ENCODE measurements around the gene NLRP10. TPM values are rescaled to one million over a fixed set of nuclear protein-coding genes. Genes with fewer than 3 reads are reported as not detected.

NLRP10 gene
- polyA plus RNA-seq, 1 of the 3 experiments (the other 2 are of a cell fraction), result 0.05 TPM

DNA sequence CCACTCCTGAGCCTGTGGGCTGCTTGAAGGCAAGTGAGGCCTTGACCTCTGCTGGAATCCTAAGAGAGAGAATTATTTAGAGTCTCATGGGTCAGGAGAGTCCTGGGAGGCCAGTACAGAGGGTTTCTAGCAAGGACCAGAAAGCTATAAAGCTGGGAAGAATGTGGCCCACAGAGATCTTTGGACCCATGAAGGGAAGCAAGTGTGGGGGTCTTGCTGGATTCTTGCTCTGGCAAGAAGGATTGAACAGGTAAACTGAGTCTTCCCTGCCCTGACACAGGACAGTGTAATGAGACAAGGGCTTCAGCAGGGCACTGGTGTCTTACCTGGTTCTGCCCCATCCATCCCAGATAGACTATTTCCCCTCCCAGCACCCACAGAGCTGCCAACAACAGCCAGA lies 40.3 kb upstream of the NLRP10 start:
- no peaks in the 10 kb centered on the region for H3K9me2 ChIP-seq
- no peaks in the 10 kb centered on the region for H3K4me1 ChIP-seq (ENCODE audit: control insufficient read depth in 1 of 2, insufficient read depth in 2 of 2, low read depth in 1 of 2, low read length in 1 of 2)
- no peak overlapping the region for H3K4me3 ChIP-seq (ENCODE audit: low read depth in 2 of 2, low read length in 1 of 2)
- H3K27me3 ChIP-seq (ENCODE audit: insufficient read depth), result no peaks in the 10 kb centered on the region
- no peaks in the 10 kb centered on the region for H3K9me3 ChIP-seq
- CTCF ChIA-PET, result interaction anchor here (0.7 to 11.1 kb wide), 38 partner anchors 10 to 1132 kb away, joined by 3 to 574 read pairs (median 9); partner anchors contain the start of genes LMO1 and TUB
- no peak overlapping the region for H3K27ac ChIP-seq (ENCODE audit: low read depth in 2 of 2, low read length in 1 of 2)
- peaks cover 10% of the 10 kb centered on the region for H3F3A ChIP-seq (replicated peaks; ENCODE audit: insufficient read depth)
- no peak overlapping the region for H3K4me2 ChIP-seq
- POLR2A ChIA-PET, result no interaction called here
- DNase-seq, result no peak
- H2AFZ ChIP-seq (ENCODE audit: low read depth), result no peak overlapping the region
- TF ChIP-seq POLR2AphosphoS5 (IDR thresholded peaks at IDR 0.05; ENCODE audit: low read depth, low read length) (no peak), JUND (IDR thresholded peaks at IDR 0.05) (no peak), RAD21 (IDR thresholded peaks at IDR 0.05; ENCODE audit: low read length) (no peak), ZBTB33 (IDR thresholded peaks at IDR 0.05; ENCODE audit: borderline replicate concordance, low read depth) (no peak), MXI1 (IDR thresholded peaks at IDR 0.05; ENCODE audit: low read depth, low read length) (no peak), SIN3A (IDR thresholded peaks at IDR 0.05; ENCODE audit: borderline replicate concordance, low read depth, low read length) (no peak), SMC3 (IDR thresholded peaks at IDR 0.05; ENCODE audit: low read depth, low read length) (no peak), REST (IDR thresholded peaks at IDR 0.05; ENCODE audit: low read depth, low read length) (no peak), RCOR1 (IDR thresholded peaks at IDR 0.05; ENCODE audit: low read length) (no peak), MAX (IDR thresholded peaks at IDR 0.05; ENCODE audit: low read depth) (no peak), NRF1 (IDR thresholded peaks at IDR 0.05; ENCODE audit: low read depth, low read length) (no peak), NFIC (IDR thresholded peaks at IDR 0.05; ENCODE audit: borderline replicate concordance) (no peak)
- TF ChIP-seq, protein P1, sequence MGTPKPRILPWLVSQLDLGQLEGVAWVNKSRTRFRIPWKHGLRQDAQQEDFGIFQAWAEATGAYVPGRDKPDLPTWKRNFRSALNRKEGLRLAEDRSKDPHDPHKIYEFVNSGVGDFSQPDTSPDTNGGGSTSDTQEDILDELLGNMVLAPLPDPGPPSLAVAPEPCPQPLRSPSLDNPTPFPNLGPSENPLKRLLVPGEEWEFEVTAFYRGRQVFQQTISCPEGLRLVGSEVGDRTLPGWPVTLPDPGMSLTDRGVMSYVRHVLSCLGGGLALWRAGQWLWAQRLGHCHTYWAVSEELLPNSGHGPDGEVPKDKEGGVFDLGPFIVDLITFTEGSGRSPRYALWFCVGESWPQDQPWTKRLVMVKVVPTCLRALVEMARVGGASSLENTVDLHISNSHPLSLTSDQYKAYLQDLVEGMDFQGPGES (IDR thresholded peaks at IDR 0.05; ENCODE audit: low read depth, low read length), result no peak
- H4K20me1 ChIP-seq (ENCODE audit: insufficient read depth), result no peaks in the 10 kb centered on the region
- no peak overlapping the region for H3K9ac ChIP-seq
- H3K36me3 ChIP-seq (replicated peaks in 1 of 2; ENCODE audit: control insufficient read depth in 1 of 2, insufficient read depth in 2 of 2, low read length in 1 of 2), result no peaks in the 10 kb centered on the region
- H3K79me2 ChIP-seq (ENCODE audit: insufficient read depth), result no peaks in the 10 kb centered on the region

All from SK-N-SH (cell line).